Measurements from ENCODE around the gene TEAD3.

TEAD3 gene

GRCh38 chr6:35432291-35432690 is 64.6 kb downstream of the TEAD3 start:
- H3K27me3 ChIP-seq (ENCODE audit: control insufficient read depth, insufficient read depth, low read length): no peaks in the 10 kb centered on the region
- no peaks in the 10 kb centered on the region for H3K79me2 ChIP-seq
- no peaks in the 10 kb centered on the region for H3K9me3 ChIP-seq (ENCODE audit: control insufficient read depth, low read length)
- TF ChIP-seq, protein P1, sequence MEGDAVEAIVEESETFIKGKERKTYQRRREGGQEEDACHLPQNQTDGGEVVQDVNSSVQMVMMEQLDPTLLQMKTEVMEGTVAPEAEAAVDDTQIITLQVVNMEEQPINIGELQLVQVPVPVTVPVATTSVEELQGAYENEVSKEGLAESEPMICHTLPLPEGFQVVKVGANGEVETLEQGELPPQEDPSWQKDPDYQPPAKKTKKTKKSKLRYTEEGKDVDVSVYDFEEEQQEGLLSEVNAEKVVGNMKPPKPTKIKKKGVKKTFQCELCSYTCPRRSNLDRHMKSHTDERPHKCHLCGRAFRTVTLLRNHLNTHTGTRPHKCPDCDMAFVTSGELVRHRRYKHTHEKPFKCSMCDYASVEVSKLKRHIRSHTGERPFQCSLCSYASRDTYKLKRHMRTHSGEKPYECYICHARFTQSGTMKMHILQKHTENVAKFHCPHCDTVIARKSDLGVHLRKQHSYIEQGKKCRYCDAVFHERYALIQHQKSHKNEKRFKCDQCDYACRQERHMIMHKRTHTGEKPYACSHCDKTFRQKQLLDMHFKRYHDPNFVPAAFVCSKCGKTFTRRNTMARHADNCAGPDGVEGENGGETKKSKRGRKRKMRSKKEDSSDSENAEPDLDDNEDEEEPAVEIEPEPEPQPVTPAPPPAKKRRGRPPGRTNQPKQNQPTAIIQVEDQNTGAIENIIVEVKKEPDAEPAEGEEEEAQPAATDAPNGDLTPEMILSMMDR (IDR thresholded peaks at IDR 0.05): no peak
- H3K9ac ChIP-seq: no peak overlapping the region
- H3K4me2 ChIP-seq (ENCODE audit: low read length): no peak overlapping the region
- no peak overlapping the region for H2AFZ ChIP-seq
- H3K4me3 ChIP-seq (ENCODE audit: low read depth, low read length): no peak overlapping the region
- H3K4me1 ChIP-seq: peaks cover 11% of the 10 kb centered on the region
- H3K27ac ChIP-seq: no peak overlapping the region
- no peaks in the 10 kb centered on the region for H3K36me3 ChIP-seq (ENCODE audit: control insufficient read depth, insufficient read depth, low read length)

- Histone ChIP-seq H3K4me3 (ENCODE audit: low read depth, low read length) (no peak overlapping the region), H3K4me2 (ENCODE audit: low read length) (no peak overlapping the region), H3K27me3 (ENCODE audit: control insufficient read depth, insufficient read depth, low read length) (no peaks in the 10 kb centered on the region), H3K9me3 (ENCODE audit: control insufficient read depth, low read length) (no peaks in the 10 kb centered on the region), H3K27ac (no peak overlapping the region), H3K36me3 (ENCODE audit: control insufficient read depth, insufficient read depth, low read length) (no peaks in the 10 kb centered on the region), H3K9ac (no peak overlapping the region), H3K79me2 (no peaks in the 10 kb centered on the region), H3K4me1 (no peaks in the 10 kb centered on the region), H2AFZ (no peak overlapping the region)
- TF ChIP-seq, protein P1 (IDR thresholded peaks at IDR 0.05): no peak
Measured at GRCh38 chr6:35429463-35429862, 67.4 kb downstream of the TEAD3 start.

DNA sequence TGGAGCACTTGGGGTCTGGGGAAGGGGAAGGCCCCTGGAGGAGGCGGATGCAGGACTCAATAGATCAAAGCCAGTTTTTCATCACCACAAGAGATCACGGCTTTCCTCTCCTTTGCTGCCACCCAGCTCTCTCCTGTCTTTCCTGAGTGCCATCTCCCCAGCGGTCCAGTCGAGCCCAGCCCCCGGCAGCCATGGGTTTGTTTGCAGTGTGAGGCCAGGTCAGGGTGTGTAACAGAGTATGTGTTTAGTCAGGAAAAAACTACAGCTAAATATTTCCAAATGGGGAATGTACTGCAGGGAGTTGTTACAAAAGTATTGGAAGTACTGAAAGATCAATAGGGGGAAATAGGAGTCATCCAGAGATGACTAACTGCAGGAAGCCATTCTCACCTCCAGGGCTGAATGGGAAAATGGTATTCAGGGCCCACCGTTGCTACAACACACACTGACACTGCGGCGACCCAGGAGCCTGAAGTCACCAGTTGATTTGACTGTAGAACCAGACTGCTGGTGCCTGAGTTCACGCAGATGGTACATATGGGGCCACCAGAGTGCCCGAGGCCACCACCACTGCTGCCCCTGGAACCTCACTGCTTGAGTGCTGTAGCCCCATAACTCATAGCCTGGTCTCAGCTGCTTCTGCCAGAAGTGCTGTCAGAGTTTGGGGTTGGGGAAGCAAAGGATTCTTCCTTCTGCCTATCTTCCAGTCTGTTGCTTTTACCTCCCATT is 68.3 kb downstream of the TEAD3 start:
- Histone ChIP-seq H3K4me1 (no peaks in the 10 kb centered on the region), H3K4me3 (ENCODE audit: low read depth, low read length) (no peak overlapping the region), H3K9me3 (ENCODE audit: control insufficient read depth, low read length) (no peaks in the 10 kb centered on the region), H3K9ac (no peak overlapping the region), H3K79me2 (no peaks in the 10 kb centered on the region), H3K27me3 (ENCODE audit: control insufficient read depth, insufficient read depth, low read length) (no peaks in the 10 kb centered on the region), H3K4me2 (ENCODE audit: low read length) (no peak overlapping the region), H3K27ac (no peak overlapping the region), H2AFZ (no peak overlapping the region), H3K36me3 (ENCODE audit: control insufficient read depth, insufficient read depth, low read length) (no peaks in the 10 kb centered on the region)
- TF ChIP-seq, protein P1 (IDR thresholded peaks at IDR 0.05): no peak

DNA sequence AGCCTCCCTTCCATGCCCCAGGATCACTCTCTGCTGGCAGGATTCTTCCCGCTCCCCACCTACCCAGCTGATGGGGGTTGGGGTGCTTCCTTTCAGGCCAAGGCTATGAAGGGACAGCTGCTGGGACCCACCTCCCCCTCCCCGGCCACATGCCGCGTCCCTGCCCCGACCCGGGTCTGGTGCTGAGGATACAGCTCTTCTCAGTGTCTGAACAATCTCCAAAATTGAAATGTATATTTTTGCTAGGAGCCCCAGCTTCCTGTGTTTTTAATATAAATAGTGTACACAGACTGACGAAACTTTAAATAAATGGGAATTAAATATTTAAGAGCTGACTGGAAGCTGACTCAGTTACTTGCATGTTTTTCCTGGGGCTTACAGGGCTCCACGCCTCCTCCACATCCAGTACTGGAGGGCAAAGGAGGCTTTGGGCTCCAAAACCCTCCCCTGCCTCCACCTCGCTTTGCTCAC is 69.0 kb downstream of the TEAD3 start:
- H2AFZ ChIP-seq: no peak overlapping the region
- TF ChIP-seq, protein P1 (IDR thresholded peaks at IDR 0.05): no peak
- no peaks in the 10 kb centered on the region for H3K79me2 ChIP-seq

GRCh38 chr6:35427435-35427834 is 69.4 kb downstream of the TEAD3 start:
- Histone ChIP-seq H3K4me2 (ENCODE audit: low read length) (no peak overlapping the region), H3K27ac (no peak overlapping the region), H2AFZ (no peak overlapping the region), H3K4me1 (no peaks in the 10 kb centered on the region), H3K4me3 (ENCODE audit: low read depth, low read length) (no peak overlapping the region), H3K79me2 (no peaks in the 10 kb centered on the region), H3K9ac (no peak overlapping the region), H3K27me3 (ENCODE audit: control insufficient read depth, insufficient read depth, low read length) (no peaks in the 10 kb centered on the region), H3K36me3 (ENCODE audit: control insufficient read depth, insufficient read depth, low read length) (no peaks in the 10 kb centered on the region), H3K9me3 (ENCODE audit: control insufficient read depth, low read length) (no peaks in the 10 kb centered on the region)
- TF ChIP-seq, protein P1 (IDR thresholded peaks at IDR 0.05): no peak

More for the DNA sequence above, 69.0 kb downstream of the TEAD3 start:
- Histone ChIP-seq H3K27ac (no peak overlapping the region), H3K9me3 (ENCODE audit: control insufficient read depth, low read length) (no peaks in the 10 kb centered on the region), H3K36me3 (ENCODE audit: control insufficient read depth, insufficient read depth, low read length) (no peaks in the 10 kb centered on the region), H3K9ac (no peak overlapping the region), H3K4me2 (ENCODE audit: low read length) (no peak overlapping the region), H3K4me1 (no peaks in the 10 kb centered on the region), H3K4me3 (ENCODE audit: low read depth, low read length) (no peak overlapping the region), H3K27me3 (ENCODE audit: control insufficient read depth, insufficient read depth, low read length) (no peaks in the 10 kb centered on the region)
